Lung (tissue), 12 donors: ENCODE results near the gene CRBN. TPM values are rescaled to one million over a fixed set of nuclear protein-coding genes. Genes with fewer than 3 reads are reported as not detected.

ENCODE experiments used
- ATAC-seq: fragments of 200-7000 bp; cut with Tn5 transposase; one replicate; pipeline ENCODE4 v1.9.1; 2020; ENCODE audit warnings: moderate number of reproducible peaks; ENCODE audit not compliant: insufficient read depth, low FRiP score
- DNase-seq, 3 donors: peaks; one replicate each; pipeline ENCODE4 v3.0.0-alpha.2; 2013 to 2017
- H3K27ac ChIP-seq, 2 donors: one replicate each; pipeline ENCODE4 v1.5.1; 2013; ENCODE audit warnings: mild to moderate bottlenecking in 2 of 2, moderate library complexity in 2 of 2, control low read depth in 1 of 2, inconsistent platforms in 1 of 2, low read depth in 1 of 2, low read length in 1 of 2
- H3K27me3 ChIP-seq, 3 donors: one replicate each; pipeline ENCODE4 v1.5.1; 2013; ENCODE audit warnings: low read length in 2 of 3; ENCODE audit not compliant: control insufficient read depth in 3 of 3, insufficient read depth in 3 of 3
- H3K36me3 ChIP-seq, 4 donors: one replicate each; pipeline ENCODE4 v1.5.1; 2013; ENCODE audit warnings: low read length in 4 of 4, mild to moderate bottlenecking in 1 of 4, moderate library complexity in 1 of 4; ENCODE audit not compliant: control insufficient read depth in 4 of 4, insufficient read depth in 4 of 4
- H3K4me1 ChIP-seq, 5 donors: one replicate each; pipeline ENCODE4 v1.5.1; 2013; ENCODE audit warnings: low read length in 5 of 5, mild to moderate bottlenecking in 2 of 5, moderate library complexity in 1 of 5; ENCODE audit not compliant: control insufficient read depth in 5 of 5, insufficient read depth in 5 of 5
- H3K4me3 ChIP-seq: one replicate; pipeline ENCODE4 v1.5.1; 2013; ENCODE audit warnings: mild to moderate bottlenecking, control low read depth, moderate library complexity
- H3K9ac ChIP-seq, 2 donors: one replicate each; pipeline ENCODE4 v1.5.1; 2013; ENCODE audit warnings: low read length in 2 of 2, control low read depth in 1 of 2; ENCODE audit not compliant: insufficient read depth in 1 of 2
- H3K9me3 ChIP-seq, 4 donors: one replicate each; pipeline ENCODE4 v1.5.1; 2013; ENCODE audit warnings: low read length in 3 of 4, mild to moderate bottlenecking in 1 of 4, moderate library complexity in 1 of 4; ENCODE audit not compliant: control insufficient read depth in 4 of 4, insufficient read depth in 3 of 4
- WGBS, 2 donors: extraction: QIAGEN DNeasy Blood & Tissue Kit; methylation state at CpG; one replicate each; pipeline ENCODE4 v1.1.7; 2013; 5-methylcytosine and 5-hydroxymethylcytosine counted together
- polyA plus RNA-seq, 2 donors: library from polyadenylated mRNA; stranded (reverse); fragments of 200-250 nt; gene quantifications; one replicate each; pipeline ENCODE4 v1.2.1, GENCODE V29; 2013
- total RNA-seq, 2 donors: library from RNA; depleted of rRNA in 1 of 2; stranded (reverse); fragments of >200 nt in 1 of 2; gene quantifications; one replicate each; pipeline ENCODE4 v1.2.1, GENCODE V29; 2014 to 2021
- TF ChIP-seq, protein P1 (sequence below): IDR thresholded peaks from 2 replicates; pipeline ENCODE4 v1.5.1; 2012; ENCODE audit warnings: mild to moderate bottlenecking; ENCODE audit errors: control extremely low read depth, extremely low read depth
- donor health status: control.
- donor health status: control.
- donor health status: Bipolar disorder and iron deficiency.
- donor health status: healthy.
- donor health status: DM: yes; HTN: yes; CAD: no.

Gene CRBN
- total and polyA plus RNA-seq, 4 donors, result 20.9 to 132 (median 30.7) TPM

GRCh38 chr3:3216401-3216800 is 36.9 kb upstream of the CRBN start:
- WGBS, 2 donors, result 79 to 91% methylated on average over 4 of the region's 4 CpGs

GRCh38 chr3:3212781-3213440 is 33.4 kb upstream of the CRBN start:
- H3K4me1 ChIP-seq, result no peaks in the 10 kb centered on the region
- TF ChIP-seq, protein P1, sequence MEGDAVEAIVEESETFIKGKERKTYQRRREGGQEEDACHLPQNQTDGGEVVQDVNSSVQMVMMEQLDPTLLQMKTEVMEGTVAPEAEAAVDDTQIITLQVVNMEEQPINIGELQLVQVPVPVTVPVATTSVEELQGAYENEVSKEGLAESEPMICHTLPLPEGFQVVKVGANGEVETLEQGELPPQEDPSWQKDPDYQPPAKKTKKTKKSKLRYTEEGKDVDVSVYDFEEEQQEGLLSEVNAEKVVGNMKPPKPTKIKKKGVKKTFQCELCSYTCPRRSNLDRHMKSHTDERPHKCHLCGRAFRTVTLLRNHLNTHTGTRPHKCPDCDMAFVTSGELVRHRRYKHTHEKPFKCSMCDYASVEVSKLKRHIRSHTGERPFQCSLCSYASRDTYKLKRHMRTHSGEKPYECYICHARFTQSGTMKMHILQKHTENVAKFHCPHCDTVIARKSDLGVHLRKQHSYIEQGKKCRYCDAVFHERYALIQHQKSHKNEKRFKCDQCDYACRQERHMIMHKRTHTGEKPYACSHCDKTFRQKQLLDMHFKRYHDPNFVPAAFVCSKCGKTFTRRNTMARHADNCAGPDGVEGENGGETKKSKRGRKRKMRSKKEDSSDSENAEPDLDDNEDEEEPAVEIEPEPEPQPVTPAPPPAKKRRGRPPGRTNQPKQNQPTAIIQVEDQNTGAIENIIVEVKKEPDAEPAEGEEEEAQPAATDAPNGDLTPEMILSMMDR, result no peak
- no peak overlapping the region for H3K4me3 ChIP-seq
- H3K9ac ChIP-seq, result no peak overlapping the region
- H3K9me3 ChIP-seq, result no peaks in the 10 kb centered on the region
- DNase-seq (no peak), ATAC-seq (no peak)
- H3K36me3 ChIP-seq, result no peaks in the 10 kb centered on the region
- WGBS, 2 donors, result 78 to 91% methylated on average over 7 of the region's 7 CpGs
- H3K27me3 ChIP-seq, result no peaks in the 10 kb centered on the region
- no peak overlapping the region for H3K27ac ChIP-seq

More at GRCh38 chr3:3216401-3216800, 36.9 kb upstream of the CRBN start:
- no peak overlapping the region for H3K9ac ChIP-seq
- no peaks in the 10 kb centered on the region for H3K4me1 ChIP-seq
- ATAC-seq (no peak), DNase-seq (no peak)
- TF ChIP-seq, protein P1, result no peak
- no peaks in the 10 kb centered on the region for H3K9me3 ChIP-seq
- H3K27ac ChIP-seq, result no peak overlapping the region
- no peak overlapping the region for H3K4me3 ChIP-seq
- H3K36me3 ChIP-seq, result no peaks in the 10 kb centered on the region
- H3K27me3 ChIP-seq, result no peaks in the 10 kb centered on the region

DNA sequence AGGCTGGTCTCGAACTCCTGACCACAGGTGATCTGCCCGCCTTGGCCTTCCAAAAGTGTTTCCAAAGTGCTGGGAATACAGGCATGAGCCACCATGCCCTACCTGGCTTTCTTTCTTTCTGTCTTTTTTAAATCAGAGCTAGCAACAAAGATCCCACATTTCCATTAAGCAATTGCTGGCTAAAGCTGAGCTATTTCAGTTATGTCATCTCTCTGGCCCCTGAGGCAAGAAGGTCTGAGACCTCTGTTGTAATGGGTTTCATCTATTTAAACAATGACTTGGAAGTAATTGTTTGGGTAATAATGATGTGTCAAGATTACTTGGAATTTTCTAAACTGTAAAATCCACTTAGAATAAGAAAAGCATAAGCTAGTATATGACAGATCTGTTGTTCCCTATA is 30.2 kb upstream of the CRBN start:
- no peak overlapping the region for H3K4me3 ChIP-seq
- TF ChIP-seq, protein P1, result no peak
- no peak for ATAC-seq
- DNase-seq, result peak in 1 of 3 donors; percentile 29
- no peak overlapping the region for H3K9ac ChIP-seq
- no peaks in the 10 kb centered on the region for H3K9me3 ChIP-seq
- WGBS, 2 donors, result 86 to 95% methylated on average over 2 of the region's 2 CpGs
- H3K27me3 ChIP-seq, result no peaks in the 10 kb centered on the region
- no peaks in the 10 kb centered on the region for H3K4me1 ChIP-seq
- H3K27ac ChIP-seq, result no peak overlapping the region
- no peaks in the 10 kb centered on the region for H3K36me3 ChIP-seq

GRCh38 chr3:3209057-3209456 is 29.6 kb upstream of the CRBN start:
- H3K36me3 ChIP-seq, result no peaks in the 10 kb centered on the region
- no peaks in the 10 kb centered on the region for H3K4me1 ChIP-seq
- DNase-seq, result no peak
- TF ChIP-seq, protein P1, result no peak
- WGBS, 2 donors, result 79 to 83% methylated on average over 1 of the region's 1 CpG
- no peaks in the 10 kb centered on the region for H3K27me3 ChIP-seq
- no peak overlapping the region for H3K9ac ChIP-seq
- no peak overlapping the region for H3K4me3 ChIP-seq
- no peak overlapping the region for H3K27ac ChIP-seq
- H3K9me3 ChIP-seq, result no peaks in the 10 kb centered on the region
- ATAC-seq, result no peak
